Epidermal melanocyte (primary cell): ENCODE measurements around the gene EME2.
"Not testable (repeated sequence)": the region's sequence is repeated elsewhere in the genome, so short reads cannot be mapped to it uniquely, and the experiment has no call there.

ENCODE experiments used
- DNase-seq: peaks from one replicate; pipeline ENCODE4 v3.0.0; 2011; ENCODE audit warnings: low spot score; ENCODE audit not compliant: insufficient read length

Gene EME2, protein sequence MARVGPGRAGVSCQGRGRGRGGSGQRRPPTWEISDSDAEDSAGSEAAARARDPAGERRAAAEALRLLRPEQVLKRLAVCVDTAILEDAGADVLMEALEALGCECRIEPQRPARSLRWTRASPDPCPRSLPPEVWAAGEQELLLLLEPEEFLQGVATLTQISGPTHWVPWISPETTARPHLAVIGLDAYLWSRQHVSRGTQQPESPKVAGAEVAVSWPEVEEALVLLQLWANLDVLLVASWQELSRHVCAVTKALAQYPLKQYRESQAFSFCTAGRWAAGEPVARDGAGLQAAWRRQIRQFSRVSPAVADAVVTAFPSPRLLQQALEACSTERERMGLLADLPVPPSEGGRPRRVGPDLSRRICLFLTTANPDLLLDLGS

DNA sequence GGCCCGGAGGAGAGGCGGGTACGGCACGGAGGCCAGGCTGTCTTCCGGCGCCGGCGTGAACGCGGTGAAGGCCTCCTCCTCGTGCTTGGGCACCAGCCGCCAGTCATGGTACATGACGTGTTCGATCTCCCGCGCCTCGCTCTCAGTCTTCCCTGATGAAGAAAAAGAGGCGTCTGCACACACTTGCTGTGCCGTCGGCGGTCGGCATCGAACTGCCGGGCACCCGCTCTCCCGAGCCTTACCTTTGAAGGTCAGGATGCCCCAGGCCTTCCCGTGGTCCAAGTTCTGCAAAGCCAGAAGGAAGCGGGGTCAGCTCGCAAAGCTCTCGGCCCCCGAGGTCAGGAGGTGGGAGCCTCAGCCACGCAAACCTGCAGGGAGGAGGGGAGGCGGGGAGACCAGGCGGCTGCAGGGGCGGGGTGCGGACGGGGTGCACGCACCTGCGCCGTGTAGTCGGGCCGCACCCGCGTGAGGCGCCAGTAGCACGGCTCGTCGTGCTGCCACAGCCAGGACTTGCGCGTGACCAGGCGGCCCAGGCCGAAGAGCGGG lies at the start of gene EME2:
TSS of gene EME2 (plus strand) at position 449 of the 546 bp plus-strand sequence. CDS start 418 bp downstream, outside the sequence.
- no peak for DNase-seq

DNA sequence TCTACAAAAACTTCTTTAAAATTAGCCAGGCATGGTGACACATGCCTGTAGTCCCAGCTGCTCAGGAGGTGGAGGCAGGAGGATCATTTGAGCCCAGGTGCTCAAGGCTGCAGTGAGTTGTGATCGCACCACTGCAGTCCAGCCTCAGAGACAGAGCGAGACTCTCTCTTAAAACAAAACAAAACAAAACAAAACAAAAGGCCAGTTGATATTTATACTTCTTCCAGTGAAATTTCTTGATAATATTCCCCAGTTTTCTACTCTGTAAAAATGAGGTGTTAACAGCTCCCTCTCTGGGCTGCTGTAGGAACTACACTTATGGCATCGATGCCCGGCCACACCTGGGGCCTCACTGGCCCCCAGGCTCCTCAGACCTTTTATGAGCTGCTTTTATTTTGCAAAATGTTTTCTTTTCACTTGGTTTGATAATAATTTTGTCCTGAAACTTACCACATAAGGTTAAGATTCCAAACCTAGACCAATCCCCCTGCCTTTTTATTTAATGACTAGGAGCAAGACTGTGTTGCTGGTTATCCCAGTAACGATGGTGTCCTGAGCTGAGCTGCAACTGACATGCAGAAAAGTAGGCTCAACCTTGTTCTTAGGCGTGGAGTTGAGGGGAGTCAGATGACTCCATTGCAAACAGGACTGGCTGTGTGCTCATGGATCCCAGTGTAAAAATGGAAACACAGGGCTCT lies 49.0 kb upstream of the EME2 start:
- no peak for DNase-seq

DNA sequence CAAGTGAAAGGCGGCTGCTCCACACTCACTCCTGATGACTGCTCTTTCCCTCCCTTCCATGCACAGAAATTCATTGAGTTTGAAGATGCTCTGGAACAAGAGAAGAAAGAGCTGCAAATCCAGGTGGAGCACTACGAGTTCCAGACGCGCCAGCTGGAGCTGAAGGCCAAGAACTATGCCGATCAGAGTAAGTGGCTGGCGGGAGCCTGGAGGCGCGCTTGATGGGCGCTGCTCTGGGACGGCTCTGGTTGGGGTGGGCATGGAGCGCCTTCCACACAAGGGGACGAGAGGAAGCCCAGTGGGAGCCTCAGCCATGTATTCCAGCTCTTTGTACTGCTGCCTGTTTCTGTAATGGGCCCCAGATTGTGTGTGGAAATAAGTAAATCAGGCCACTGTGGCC lies 48.1 kb upstream of the EME2 start:
- no peak for DNase-seq

DNA sequence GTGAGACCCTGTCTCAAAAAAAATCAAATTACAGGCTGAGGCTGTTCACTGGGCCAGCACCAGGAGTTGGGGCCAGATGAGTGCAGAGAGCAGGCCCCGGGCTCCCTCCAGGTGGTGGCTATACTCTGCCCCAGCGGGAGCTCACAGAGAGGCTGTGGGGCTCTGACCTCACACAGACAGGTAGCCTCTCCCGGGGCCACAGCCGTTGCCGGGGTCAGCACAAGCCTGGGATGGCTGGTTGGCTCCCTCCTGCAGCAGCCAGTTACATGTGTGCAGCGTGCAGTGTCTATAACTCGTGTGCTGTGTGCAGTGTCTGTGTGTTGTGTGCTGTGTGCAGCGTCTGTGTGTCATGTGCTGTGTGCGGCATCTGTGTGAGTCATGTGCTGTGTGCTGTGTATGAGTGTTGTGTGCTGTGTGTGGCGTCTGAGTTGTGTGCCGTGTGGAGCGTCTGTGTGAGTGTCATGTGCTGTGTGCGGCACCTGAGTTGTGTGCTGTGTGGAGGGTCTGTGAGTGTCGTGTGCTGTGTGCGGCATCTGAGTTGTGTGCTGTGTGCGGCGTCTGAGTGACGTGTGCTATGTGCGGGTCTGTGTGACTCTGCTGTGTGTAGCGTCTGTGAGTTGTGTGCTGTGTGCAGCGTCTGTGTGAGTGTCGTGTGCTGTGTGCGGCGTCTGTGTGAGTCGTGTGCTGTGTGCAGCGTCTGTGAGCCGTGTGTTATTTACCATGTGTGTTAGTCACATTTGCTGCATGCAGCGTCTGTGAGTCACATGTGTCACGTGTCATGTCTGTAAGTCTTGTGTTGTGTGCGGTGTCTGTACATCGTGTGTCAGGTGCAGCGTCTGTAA lies 45.7 kb upstream of the EME2 start:
- no peak for DNase-seq

DNA sequence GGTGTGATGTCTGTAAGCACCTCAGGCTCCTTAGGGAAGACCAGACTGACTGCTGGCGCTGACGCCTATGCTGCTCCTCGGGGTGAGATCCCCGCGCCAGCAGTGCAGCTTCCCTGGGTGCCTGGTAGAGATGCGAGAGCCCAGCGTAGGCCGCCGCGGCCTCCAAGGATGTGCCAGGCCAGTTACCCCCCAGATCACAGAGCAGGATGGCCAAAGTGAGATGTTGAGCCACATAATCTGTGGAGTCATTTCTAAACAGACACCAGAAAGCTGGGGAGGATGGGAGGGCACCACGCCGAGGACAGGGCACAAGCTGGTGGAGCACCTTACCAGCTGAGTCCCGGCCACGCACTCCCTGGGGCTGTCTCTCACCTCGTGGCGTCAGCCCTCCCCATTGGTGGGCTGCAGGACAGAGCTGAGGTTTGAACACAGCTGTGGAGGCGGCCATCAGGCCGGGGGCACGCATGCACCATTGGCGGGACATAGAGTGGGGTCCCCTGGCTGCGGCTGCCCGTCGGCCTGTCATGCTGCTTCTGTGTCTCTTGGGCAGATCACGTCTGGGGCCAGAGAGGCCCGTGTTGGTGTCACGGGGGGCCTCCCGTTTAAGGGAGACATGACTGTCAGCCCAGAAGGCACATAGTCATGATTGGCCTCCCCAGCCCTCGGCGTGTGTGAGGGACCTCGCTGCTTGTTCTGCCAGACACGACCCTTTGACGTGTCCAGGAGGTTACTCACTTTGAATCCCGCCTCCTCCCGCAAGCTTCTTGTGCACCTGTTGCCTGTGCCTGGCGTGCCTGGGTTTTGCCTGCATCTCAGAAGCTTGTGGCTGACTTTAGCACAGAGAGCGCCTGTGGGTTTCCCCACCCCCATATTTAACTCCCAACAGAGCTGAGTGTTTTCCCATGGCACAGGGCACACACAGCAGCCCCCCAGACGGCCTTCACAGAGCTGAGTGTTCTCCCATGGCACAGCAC lies 44.7 kb upstream of the EME2 start:
- DNase-seq, result no peak

DNA sequence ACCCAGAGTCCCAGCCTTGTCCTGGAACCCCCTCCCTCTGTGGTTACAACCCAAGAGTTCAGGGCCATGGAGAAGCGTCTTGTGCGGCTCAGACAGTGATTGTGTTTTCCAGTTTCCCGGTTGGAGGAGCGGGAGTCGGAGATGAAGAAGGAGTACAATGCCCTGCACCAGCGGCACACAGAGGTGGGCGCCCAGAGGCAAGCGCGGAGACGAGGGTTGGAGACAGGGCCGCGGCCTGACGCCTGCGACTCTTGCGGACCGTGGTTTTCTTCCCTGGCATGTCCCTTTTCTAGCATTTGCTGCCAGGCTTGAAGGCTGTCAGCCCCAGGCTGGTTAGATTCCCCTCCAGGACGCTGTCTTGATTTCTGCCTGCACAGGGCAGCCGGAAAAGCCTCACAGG lies 43.6 kb upstream of the EME2 start:
- no peak for DNase-seq

DNA sequence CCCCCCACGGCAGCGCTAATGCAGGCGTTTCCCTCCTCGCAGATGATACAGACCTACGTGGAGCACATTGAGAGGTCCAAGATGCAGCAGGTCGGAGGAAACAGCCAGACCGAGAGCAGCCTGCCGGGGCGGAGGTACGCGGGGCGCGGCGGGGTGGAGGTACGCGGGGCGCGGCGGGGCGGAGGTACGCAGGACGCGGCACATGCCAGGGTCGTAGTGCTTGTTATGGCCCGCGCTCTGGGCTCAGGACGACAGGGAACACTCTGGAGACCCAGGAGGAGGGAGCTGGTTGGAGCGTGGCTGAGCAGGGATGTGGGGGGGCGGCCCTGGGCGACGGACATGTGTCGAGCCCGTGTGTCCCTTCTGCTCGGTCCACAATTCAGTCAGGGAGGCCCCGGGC lies 43.2 kb upstream of the EME2 start:
- no peak for DNase-seq

DNA sequence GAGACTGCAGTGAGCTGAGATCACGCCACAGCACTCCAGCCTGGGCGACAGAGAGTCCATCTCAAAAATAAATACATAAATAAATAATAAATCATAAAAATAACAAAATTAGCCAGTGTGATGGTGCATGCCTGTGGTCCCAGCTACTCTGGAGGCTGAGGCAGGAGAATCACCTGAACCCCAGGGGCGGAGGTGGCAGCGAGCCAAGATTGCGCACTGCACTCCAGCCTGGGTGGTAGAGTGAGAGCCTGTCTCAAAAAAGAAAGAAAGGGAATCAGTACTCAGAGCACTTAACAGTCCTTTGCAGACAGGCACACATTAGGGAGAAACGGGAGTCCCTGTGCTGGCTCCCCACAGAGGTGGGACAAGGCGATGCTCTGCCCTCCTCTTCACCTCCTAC lies 41.5 kb upstream of the EME2 start:
- no peak for DNase-seq

DNA sequence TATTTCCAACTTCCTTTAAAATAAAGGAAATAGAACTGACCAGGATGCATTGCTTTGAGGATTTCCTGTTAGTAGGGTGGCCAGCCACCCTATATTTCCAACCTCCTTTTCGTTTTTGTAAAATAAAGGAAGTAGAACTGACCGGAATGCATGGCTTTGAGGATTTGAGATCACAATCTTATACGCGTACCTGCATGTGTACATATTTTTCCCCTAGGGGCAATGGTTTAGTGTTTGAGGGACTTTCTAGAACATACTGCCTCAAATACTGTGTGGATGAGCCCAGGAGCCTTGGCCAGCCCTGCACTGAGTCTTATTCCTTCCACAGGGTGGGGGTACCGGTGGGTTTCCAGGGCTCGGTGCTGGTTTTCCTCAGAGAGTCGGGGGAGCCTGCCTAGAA lies 41.0 kb upstream of the EME2 start:
- DNase-seq, result no peak

DNA sequence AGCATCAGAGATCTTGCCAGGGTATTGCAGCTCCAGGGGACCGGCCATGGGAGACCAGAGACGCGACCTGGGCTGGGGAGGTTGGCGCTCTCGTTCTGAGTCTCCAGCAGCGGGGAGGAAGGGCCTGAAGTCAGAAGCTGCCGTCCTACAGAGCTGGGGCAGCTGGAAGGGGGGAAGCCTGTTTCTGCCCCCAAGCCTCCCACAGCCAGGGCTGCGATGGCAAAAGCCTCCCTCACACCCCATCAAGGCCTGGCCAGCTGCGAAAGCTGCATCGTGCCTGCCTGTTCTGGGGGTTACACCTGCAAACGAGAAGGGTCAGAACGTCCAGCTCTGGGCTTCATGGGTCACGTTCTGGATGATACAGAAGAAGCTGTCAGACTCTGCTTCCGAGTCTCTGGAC lies 40.5 kb upstream of the EME2 start:
- no peak for DNase-seq

DNA sequence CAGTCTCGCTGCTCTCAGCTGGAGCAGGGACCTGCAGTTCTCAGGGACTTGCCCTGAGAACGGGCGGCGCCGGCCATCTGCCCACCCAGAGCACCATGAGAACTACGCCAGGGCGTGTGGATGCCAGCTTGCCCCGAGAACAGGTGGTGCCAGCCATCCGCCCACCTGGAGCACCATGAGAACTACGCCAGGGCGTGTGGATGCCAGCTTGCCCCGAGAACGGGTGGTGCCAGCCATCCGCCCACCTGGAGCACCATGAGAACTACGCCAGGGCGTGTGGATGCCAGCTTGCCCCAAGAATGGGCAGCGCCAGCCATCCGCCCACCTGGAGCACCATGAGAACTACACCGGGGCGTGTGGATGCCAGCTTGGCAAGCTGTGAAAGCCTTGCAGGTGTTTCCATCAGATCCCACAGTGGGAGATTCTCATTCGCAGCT lies 40.0 kb upstream of the EME2 start:
- not testable (repeated sequence) for DNase-seq

DNA sequence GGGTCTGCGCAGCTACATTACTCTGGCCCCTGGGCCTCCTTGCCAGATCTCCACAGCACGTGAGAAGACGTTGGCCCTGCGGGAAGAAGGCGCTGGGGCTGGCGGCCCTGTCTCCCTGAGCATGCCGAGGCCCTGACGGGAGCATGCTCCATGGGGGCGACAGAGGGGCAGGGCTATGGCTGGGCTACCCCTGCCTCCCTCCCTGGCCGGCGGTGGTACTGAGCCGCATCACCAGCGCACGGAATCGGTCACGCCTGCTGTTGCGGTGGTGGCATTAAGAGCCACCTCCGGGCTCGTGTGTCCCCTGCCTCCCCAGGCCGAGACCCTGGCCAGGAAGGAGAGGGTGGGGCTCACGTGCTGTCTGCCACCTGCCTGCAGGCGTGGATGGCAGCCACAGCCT lies 38.5 kb upstream of the EME2 start:
- no peak for DNase-seq

DNA sequence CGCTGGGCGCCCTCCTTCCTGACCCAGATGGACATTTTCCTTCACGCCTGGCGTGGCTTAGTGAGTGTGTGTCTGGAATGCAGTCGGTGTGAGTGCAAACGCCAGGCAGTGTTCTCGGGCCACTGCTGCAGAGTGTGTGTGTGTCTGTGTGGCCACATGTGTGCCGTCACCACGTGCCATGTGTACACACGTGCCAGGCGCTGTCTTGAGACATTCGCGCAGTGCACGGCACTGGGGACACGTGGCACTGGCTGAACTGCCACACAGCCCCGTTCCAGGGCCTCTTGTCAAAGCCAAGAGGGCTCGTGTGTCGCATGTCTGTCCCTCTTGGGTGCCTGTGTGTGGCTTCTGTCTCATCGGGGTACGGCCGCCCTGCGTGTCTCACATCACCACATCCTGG lies 37.8 kb upstream of the EME2 start:
- DNase-seq, result no peak

DNA sequence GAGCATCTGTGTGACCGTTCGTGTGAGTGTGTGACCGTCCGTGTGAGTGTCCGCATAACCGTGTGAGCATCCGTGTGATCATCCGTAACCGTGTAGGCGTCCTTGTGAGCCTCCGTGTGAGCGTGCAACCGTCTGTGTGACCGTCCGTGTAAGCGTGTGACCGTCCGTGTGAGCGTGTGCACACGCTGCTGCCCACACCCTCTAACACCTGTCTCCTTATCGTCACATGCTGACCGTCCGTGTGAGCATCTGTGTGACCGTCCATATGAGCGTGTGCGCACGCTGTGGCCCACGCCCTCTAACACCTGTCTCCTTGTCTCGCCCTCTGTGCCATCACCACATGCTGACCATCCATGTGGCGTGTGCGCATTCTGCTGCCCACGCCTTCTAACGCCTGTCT lies 32.4 kb upstream of the EME2 start:
- no peak for DNase-seq

DNA sequence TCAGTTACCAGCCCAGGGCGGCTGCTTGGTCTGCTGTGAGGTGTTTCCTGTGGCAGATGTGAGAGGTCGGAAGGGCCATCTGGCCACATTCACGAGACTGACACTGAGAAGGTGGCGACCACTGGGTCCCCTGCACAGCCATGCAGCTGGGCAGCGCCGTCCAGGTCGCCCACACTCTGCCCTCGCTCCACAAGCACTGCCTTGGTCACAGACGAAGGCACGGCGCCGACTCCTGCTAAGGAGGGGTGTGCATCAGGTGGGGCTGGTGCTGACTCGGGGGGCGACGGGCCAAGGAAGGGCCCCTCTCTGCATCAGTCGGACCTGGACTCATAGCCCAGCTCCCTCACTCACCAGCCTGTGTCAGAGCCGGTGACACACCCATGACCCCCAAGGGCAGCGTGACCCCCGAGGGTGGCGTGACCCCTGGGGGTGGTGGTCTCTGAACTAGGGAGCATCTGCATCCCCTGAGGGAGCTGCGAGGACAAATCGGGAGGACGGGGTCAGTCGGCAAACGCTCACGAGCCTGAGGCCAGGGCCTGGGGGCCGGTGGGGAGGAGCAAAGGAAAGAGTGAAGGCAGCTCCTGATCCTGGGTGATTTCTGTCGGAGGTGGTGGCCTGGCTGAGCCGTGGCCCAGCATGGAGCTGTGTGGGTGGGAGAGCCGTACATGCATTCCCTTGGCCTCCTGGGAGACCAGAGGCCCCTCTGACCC lies 31.7 kb upstream of the EME2 start:
- DNase-seq, result no peak

DNA sequence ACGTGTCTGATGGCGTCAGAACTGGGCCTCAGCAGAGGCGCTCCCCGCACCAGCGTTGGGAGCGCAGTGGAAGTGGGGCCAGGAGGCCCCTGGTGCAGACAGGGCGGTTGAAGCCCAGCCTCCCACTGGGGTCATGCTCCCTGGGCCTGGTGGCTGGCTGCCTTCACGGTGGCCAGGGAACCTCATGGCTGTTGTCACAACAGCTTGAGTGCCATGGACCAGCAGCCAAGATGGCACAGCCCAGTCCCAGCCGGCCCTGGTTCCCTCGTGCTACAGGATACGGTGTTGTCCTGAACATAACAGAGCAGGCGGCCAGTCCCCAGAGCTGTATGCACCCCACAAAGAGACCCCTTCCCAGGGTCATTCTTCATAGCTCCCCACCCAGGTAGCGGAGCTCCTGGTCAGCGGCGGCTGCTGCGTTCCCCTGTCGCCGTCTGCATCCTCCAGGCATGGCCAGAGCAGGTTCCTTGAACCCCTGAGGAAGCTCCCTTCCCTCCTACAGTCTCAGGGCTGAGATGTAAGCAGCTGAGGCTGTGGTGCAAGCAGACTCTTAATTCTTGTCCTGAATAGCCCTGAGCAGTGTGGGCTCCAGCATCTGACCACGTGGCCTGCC lies 31.0 kb upstream of the EME2 start:
- no peak for DNase-seq

DNA sequence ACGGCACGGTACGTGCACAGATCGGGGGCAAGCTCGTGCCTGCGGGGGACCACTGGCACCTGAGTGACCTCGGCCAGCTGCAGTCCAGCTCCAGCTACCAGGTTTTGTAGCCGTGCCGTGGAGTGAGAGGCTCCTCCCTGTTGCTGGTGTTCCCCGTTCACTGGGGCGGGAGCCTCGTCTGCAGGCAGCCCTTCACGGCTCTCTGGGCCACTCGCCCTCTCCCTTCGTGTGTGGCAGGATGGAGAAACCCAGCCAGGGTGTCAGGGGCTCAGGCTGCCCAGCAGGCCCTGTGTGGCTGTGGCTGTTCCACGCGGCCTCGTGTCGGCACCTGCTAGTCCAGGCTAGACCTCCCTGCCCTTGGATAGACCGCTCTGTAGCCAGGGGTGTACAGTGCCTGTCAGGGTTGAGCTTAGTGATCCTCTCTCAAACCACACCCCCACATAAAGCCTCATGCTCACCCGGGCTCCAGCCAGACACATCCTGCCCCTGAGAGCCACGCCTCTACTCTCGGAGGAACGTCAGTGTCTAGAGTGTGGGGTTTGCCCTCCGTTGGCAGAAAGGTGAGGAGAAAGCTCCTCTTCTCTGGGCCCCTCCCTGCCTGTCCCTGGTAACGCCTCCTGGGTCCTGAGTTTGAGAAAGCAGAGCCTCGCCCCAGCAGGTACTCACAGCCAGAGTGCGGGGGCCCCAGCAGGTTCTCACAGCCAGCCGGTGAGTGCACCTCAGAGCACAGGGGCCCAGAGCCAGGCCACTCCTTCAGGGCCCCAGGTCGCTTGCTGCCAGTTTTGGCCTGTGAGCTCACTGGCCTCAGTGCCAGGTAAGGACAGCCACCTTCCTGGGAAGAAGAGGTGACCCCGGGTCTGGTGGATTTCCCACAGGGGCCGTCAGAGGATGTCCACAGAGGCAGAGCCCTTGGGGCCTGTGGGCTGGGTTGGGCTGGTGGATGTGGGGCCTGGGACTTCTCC lies 29.0 kb upstream of the EME2 start:
- no peak for DNase-seq

DNA sequence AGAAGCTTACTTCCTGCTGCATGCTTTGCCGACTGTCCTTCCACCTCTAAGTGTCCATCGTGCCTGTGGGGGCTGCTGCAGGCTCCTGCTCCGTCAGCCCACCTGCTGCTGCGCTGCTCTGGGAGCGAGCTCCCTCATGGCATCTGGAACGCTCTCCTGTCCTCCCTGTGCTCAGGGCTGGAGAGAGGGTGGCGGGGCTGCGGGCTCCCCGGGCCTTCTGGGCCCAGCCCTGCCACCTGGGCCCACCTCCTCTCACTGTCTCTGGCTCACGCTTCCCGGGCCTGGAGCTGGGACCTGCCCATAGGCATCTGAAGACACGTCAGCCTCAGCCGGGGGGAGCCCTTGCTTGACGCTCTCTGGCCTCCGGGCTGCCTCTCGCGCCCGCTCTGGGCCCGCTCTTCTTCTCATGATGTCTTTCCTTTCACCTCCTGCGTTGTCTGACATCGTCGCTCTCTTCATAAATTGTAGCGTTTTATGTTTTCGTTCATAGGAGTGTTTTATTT lies 28.2 kb upstream of the EME2 start:
- no peak for DNase-seq
